ENCODE results near the gene PKNOX2.

The PKNOX2 gene

DNA sequence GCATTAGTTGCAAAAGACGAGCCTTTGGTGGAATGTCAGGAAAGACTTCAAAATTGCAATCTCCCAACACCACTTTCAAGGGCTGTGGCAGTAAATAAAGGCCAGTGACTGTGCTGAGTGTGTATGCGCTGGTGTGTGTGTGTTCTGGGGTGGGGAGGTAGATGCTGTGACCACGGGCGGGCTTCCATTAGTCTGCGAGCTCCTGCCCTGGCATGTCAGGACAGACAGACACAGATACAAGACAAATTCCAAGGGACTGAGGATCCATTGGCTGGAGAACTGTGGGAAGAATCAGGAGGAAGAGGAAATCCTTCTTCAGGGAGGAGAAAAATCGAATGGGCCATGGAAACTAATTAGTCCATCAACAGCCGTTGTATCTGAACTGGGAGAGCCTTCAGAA, 248.0 kb downstream of the PKNOX2 start:
- Histone ChIP-seq H3K4me3 (replicated peaks; ENCODE audit: insufficient read depth, low read length) (no peak overlapping the region), H3K27me3 (ENCODE audit: insufficient read depth, poor library complexity, severe bottlenecking) (peaks cover 9% of the 10 kb centered on the region), H3K27ac (replicated peaks) (no peak overlapping the region)
- no peak for TF ChIP-seq GABPA (IDR thresholded peaks at IDR 0.05; ENCODE audit: low read depth)
- TF ChIP-seq REST (IDR thresholded peaks at IDR 0.05; ENCODE audit: insufficient replicate concordance, low read depth), result no peak
- TF ChIP-seq POLR2AphosphoS5 (IDR thresholded peaks at IDR 0.05; ENCODE audit: low read depth), result no peak
- no peak for TF ChIP-seq CTCF (IDR thresholded peaks at IDR 0.05; ENCODE audit: insufficient read depth, low read length)
- no peak for TF ChIP-seq SPI1 (IDR thresholded peaks at IDR 0.05; ENCODE audit: borderline replicate concordance, low read depth)
- DNase-seq (ENCODE audit: low read depth in 1 of 2, low spot score in 1 of 2), result no peak

DNA sequence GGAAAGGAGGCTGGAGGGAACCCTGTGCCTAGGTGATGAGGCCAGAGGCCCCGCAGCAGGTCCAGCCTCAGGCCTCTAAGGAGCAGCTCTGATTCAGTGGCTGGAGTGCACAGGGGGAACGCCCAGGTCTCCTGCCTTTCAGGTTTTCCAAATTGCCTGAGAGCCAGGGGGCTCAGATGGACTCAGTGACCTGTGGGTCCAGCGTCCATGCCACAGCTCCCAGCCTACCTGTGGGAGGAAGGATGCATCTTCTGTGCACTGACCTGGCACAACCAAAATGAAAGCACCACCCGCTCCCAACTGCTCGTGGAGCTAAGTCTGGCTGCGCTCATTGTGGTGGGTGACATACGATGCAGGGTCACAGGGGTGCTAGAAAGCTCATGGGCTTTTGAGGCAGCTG, 248.7 kb downstream of the PKNOX2 start:
- TF ChIP-seq CTCF (IDR thresholded peaks at IDR 0.05; ENCODE audit: insufficient read depth, low read length) (no peak), GABPA (IDR thresholded peaks at IDR 0.05; ENCODE audit: low read depth) (no peak), REST (IDR thresholded peaks at IDR 0.05; ENCODE audit: insufficient replicate concordance, low read depth) (no peak), POLR2AphosphoS5 (IDR thresholded peaks at IDR 0.05; ENCODE audit: low read depth) (no peak), SPI1 (IDR thresholded peaks at IDR 0.05; ENCODE audit: borderline replicate concordance, low read depth) (no peak)
- DNase-seq (ENCODE audit: low read depth in 1 of 2, low spot score in 1 of 2), result no peak
- Histone ChIP-seq H3K27me3 (ENCODE audit: insufficient read depth, poor library complexity, severe bottlenecking) (peaks cover 7% of the 10 kb centered on the region), H3K4me3 (replicated peaks; ENCODE audit: insufficient read depth, low read length) (no peak overlapping the region), H3K27ac (replicated peaks) (no peak overlapping the region)

- no peak overlapping the region for H3K27ac ChIP-seq (replicated peaks)
- TF ChIP-seq POLR2AphosphoS5 (IDR thresholded peaks at IDR 0.05; ENCODE audit: low read depth) (no peak), REST (IDR thresholded peaks at IDR 0.05; ENCODE audit: insufficient replicate concordance, low read depth) (no peak), CTCF (IDR thresholded peaks at IDR 0.05; ENCODE audit: insufficient read depth, low read length) (no peak), SPI1 (IDR thresholded peaks at IDR 0.05; ENCODE audit: borderline replicate concordance, low read depth) (no peak), GABPA (IDR thresholded peaks at IDR 0.05; ENCODE audit: low read depth) (no peak)
- H3K4me3 ChIP-seq (replicated peaks; ENCODE audit: insufficient read depth, low read length), result no peak overlapping the region
- DNase-seq (ENCODE audit: low read depth in 1 of 2, low spot score in 1 of 2), result no peak
- peaks cover 2% of the 10 kb centered on the region for H3K27me3 ChIP-seq (ENCODE audit: insufficient read depth, poor library complexity, severe bottlenecking)
Observed at GRCh38 chr11:125414121-125414520, 249.6 kb downstream of the PKNOX2 start.
